C4-2B (cell line): Measurements from ENCODE around the gene TAOK2.
A peak's percentile ranks its signal among the peaks of the same experiment; 100 is the strongest.
"Not testable (repeated sequence)": the region's sequence is repeated elsewhere in the genome, so short reads cannot be mapped to it uniquely, and the experiment has no call there.

Experiments
- H3K27ac ChIP-seq: fragments of 450-650 bp; 2 replicates; pipeline ENCODE4 v1.5.1; 2017
- CTCF ChIP-seq: fragments of 450-650 bp; conservative IDR thresholded peaks from 2 replicates; pipeline ENCODE4 v1.5.1; 2017; ENCODE audit warnings: mild to moderate bottlenecking
- ZFX ChIP-seq: fragments of 450-650 bp; IDR thresholded peaks from 2 replicates; pipeline ENCODE4 v1.6.1; 2017

TAOK2 gene

DNA sequence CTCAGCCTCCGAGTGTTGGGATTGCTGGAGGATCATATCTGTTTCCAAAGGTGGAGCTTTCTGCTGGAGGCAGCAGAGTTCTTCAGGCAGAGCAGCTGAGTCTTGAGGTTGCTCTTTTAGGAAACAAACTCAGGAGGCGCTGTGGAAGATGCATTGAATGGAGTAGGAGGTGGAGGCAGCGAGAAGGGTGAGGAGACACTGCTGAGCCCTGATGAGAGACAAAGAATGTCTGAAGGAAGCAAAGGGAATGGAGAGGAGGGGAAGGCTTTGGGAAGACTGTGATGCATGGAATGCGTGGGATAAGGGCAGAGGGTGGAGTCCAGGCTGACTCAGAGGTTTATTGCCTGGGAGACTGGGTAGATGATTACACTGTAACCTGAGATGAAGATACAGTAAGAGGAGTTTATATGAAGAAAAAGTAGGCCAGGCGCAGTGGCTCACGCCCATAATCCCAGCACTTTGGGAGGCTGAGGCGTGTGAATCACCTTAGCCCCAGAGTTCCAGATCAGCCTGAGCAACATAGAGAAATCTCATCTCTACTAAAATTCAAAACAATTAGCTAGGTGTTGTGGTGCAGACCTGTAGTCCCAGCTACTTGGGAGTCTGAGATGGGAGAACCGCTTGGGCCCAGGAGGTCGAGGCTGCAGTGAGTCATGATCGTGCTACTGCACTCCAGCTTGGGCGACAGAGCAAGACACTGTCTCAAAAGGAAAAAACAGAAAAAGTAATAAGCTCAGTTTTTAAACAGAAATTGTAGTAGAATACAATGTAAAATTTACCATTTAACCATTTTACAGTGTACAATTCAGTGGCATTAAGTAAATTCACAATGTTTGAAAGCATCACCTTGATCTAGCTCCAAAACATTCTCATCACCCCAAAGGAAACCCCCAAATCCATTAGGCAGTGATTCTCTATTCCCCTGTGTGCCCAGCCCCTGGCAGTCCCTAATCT is 29.5 kb upstream of the TAOK2 start:
- H3K27ac ChIP-seq: peak overlapping the region; percentile 78
- TF ChIP-seq CTCF: no peak; the same call in 1 of the 2 replicates

- H3K27ac ChIP-seq: no peak overlapping the region
- TF ChIP-seq CTCF (no peak), ZFX (no peak)
Measured at GRCh38 chr16:29947897-29948296, 25.8 kb upstream of the TAOK2 start.

- TF ChIP-seq ZFX (no peak), CTCF (no peak)
- H3K27ac ChIP-seq: no peak overlapping the region
Measured at GRCh38 chr16:29950806-29951461, 22.7 kb upstream of the TAOK2 start.

GRCh38 chr16:29951625-29952365 is 21.9 kb upstream of the TAOK2 start:
- TF ChIP-seq ZFX (no peak), CTCF (no peak)
- no peak overlapping the region for H3K27ac ChIP-seq

- TF ChIP-seq CTCF (no peak), ZFX (no peak)
- H3K27ac ChIP-seq: no peak overlapping the region
Measured at GRCh38 chr16:29958756-29959155, 14.9 kb upstream of the TAOK2 start.

DNA sequence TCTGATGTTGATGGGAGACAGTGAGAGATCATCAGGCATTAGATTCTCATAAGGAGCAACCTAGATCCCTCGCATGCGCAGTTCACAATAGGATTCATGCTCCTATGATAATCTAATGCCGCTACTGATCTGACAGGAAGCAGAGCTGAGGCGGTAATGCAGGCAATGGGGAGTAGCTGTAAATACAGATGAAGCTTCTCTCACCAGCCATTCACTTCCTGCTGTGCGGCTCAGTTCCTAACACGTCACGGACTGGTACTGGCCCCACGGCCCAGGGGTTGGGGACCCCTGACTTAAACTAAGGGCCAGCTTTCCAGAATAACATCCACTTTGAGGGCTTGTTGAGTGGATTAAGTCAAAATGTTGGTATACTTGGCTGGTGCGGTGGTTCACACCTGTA is 14.4 kb upstream of the TAOK2 start:
- TF ChIP-seq ZFX (no peak), CTCF (no peak)

GRCh38 chr16:29959821-29960220 is 13.8 kb upstream of the TAOK2 start:
- H3K27ac ChIP-seq: not testable (repeated sequence)

More for the DNA sequence above, 14.4 kb upstream of the TAOK2 start:
- no peak overlapping the region for H3K27ac ChIP-seq
